WTC11 (cell line): ENCODE measurements around the gene ACO2.

ENCODE experiments used
- CREB1 ChIP-seq: sonication (generic); formaldehyde crosslinking; IDR thresholded peaks from 2 replicates; pipeline ENCODE4 v1.8.0; 2023; ENCODE audit warnings: mild to moderate bottlenecking, missing genetic modification reagents
- CTCF ChIP-seq: fragments of 200-600 bp; IDR thresholded peaks from 2 replicates; pipeline ENCODE4 v1.8.0; 2022; ENCODE audit warnings: antibody characterized with exemption
- ETV6 ChIP-seq: sonication (generic); formaldehyde crosslinking; IDR thresholded peaks from 2 replicates; pipeline ENCODE4 v1.8.1; 2022; ENCODE audit warnings: mild to moderate bottlenecking, missing genetic modification reagents
- HMGXB4 ChIP-seq: sonication (generic); formaldehyde crosslinking; IDR thresholded peaks from 2 replicates; pipeline ENCODE4 v1.8.1; 2023; ENCODE audit warnings: mild to moderate bottlenecking, moderate library complexity, missing genetic modification reagents
- KAT7 ChIP-seq: sonication (generic); formaldehyde crosslinking; IDR thresholded peaks from 2 replicates; pipeline ENCODE4 v1.8.1; 2023; ENCODE audit warnings: missing genetic modification reagents, mild to moderate bottlenecking, borderline replicate concordance
- MAX ChIP-seq: sonication (generic); formaldehyde crosslinking; IDR thresholded peaks from 2 replicates; pipeline ENCODE4 v1.8.0; 2022; ENCODE audit warnings: mild to moderate bottlenecking, missing genetic modification reagents
- USF1 ChIP-seq: sonication (generic); formaldehyde crosslinking; IDR thresholded peaks from 2 replicates; pipeline ENCODE4 v1.8.0; 2022; ENCODE audit warnings: mild to moderate bottlenecking, missing genetic modification reagents
- USF2 ChIP-seq: sonication (generic); formaldehyde crosslinking; IDR thresholded peaks from 2 replicates; pipeline ENCODE4 v1.8.1; 2023; ENCODE audit warnings: mild to moderate bottlenecking, missing genetic modification reagents, moderate library complexity
- ZNF121 ChIP-seq: sonication (generic); formaldehyde crosslinking; IDR thresholded peaks from 2 replicates; pipeline ENCODE4 v1.8.0; 2023; ENCODE audit warnings: missing genetic modification reagents

- no peak for TF ChIP-seq USF1
- no peak for TF ChIP-seq CREB1 (CRISPR knock-in tag)
- TF ChIP-seq CTCF, result no peak
- no peak for TF ChIP-seq HMGXB4
- no peak for TF ChIP-seq MAX
- TF ChIP-seq ETV6 (CRISPR knock-in tag), result no peak
- no peak for TF ChIP-seq KAT7 (CRISPR knock-in tag)
- TF ChIP-seq USF2 (CRISPR knock-in tag), result no peak
- TF ChIP-seq ZNF121 (CRISPR knock-in tag), result no peak
Measured at GRCh38 chr22:41565403-41566054, 96.6 kb downstream of the ACO2 start.
